Tibial artery (tissue), 4 donors: ENCODE data around the gene SMG1.
A peak's percentile ranks its signal among the peaks of the same experiment; 100 is the strongest.
"Not testable (repeated sequence)": the region's sequence is repeated elsewhere in the genome, so short reads cannot be mapped to it uniquely, and the experiment has no call there.

Experiments used
- DNase-seq, 2 donors: peaks; one replicate each; pipeline ENCODE4 v3.0.0-alpha.2; 2019
- H3K27ac ChIP-seq, 2 donors: fragments of 200-600 bp; sonication (generic) in 1 of 2; 1 replicate in 1 of 2; 2 replicates in 1 of 2; pipeline ENCODE4 v1.5.1; 2018 to 2019; ENCODE audit warnings: mild to moderate bottlenecking in 1 of 2
- H3K27me3 ChIP-seq, 2 donors: fragments of 200-600 bp; sonication (generic) in 1 of 2; one replicate each; pipeline versions ENCODE4 v1.5.1 to v1.6.0; 2016 to 2019
- H3K36me3 ChIP-seq, 3 donors: fragments of 200-600 bp; sonication (generic) in 2 of 3; one replicate each; pipeline ENCODE4 v1.5.1; 2016 to 2019; ENCODE audit warnings: mild to moderate bottlenecking in 2 of 3
- H3K4me1 ChIP-seq, 4 donors: fragments of 200-600 bp; sonication (generic) in 2 of 4; 1 replicate in 3 of 4; 2 replicates in 1 of 4; pipeline ENCODE4 v1.5.1; 2016 to 2019
- H3K4me3 ChIP-seq, 2 donors: fragments of 200-600 bp; sonication (generic) in 1 of 2; 1 replicate in 1 of 2; 2 replicates in 1 of 2; pipeline ENCODE4 v1.5.1; 2018 to 2019; ENCODE audit warnings: mild to moderate bottlenecking in 2 of 2
- H3K9me3 ChIP-seq, 3 donors: fragments of 200-600 bp; sonication (generic) in 1 of 3; one replicate each; pipeline ENCODE4 v1.5.1; 2016 to 2019
- intact Hi-C: fragments of 100-400 bp; cut with DNase I; formaldehyde crosslinking; loops from one replicate; pipeline ENCODE4 v1.15.0; 2023; ENCODE audit warnings: low total_unique reads
- TF ChIP-seq, protein P1 (sequence below), 2 experiments: fragments of 200-600 bp in 1 of 2; fragments of 450-650 bp in 1 of 2; IDR thresholded peaks; one replicate each; pipeline ENCODE4 v1.5.1; 2017 to 2019; ENCODE audit warnings: antibody characterized with exemption in 2 of 2, mild to moderate bottlenecking in 1 of 2, moderate library complexity in 1 of 2

Gene SMG1

DNA sequence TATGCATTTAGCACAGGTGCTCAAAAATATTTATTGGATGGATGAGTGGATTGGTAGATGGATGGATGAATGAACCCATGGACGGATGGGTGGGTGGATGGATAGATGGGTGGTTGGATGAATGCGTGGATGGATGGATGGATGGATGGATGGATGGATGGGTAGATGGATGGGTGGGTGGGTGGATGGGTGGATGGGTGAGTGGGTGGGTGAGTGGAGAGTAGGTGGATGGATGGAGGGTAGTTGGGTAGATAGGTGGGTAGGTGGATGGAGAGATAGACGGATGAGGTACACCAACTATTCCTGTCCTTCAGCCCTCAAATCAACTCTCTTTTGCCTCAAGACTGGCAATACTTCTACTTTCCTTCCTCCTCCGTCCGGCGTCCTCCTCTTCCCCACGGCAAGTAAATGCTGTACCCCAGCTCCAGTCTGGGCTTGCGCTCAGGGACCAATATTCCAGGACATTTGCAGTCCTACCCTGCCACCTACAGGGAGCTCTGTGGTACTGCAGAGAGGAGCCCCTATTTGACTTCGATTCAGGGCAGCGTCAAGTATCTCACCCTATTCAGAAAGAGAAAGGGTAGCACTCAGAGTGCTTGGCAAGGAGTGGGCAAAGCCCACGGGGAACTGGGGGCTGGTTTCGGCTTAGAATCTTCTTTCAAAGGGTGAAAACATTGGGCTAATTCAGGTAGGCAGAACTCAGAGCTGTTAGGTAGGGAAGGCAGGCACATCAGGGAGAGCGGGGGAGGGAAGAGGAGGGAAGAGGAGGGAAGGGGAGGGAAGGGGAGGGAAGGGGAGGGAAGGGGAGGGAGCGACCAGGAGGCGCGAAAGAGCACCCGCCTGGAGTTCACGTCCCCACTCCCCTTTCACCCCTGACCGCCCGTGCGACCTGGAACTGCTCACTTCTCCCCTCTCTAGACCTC is 166.3 kb downstream of the SMG1 start:
- H3K9me3 ChIP-seq, H3K4me3 ChIP-seq, H3K36me3 ChIP-seq, intact Hi-C loops, H3K4me1 ChIP-seq, H3K27me3 ChIP-seq, H3K27ac ChIP-seq: not testable (repeated sequence)
- peak in 1 of 2 donors; percentile 56 for DNase-seq
- TF ChIP-seq, protein P1, sequence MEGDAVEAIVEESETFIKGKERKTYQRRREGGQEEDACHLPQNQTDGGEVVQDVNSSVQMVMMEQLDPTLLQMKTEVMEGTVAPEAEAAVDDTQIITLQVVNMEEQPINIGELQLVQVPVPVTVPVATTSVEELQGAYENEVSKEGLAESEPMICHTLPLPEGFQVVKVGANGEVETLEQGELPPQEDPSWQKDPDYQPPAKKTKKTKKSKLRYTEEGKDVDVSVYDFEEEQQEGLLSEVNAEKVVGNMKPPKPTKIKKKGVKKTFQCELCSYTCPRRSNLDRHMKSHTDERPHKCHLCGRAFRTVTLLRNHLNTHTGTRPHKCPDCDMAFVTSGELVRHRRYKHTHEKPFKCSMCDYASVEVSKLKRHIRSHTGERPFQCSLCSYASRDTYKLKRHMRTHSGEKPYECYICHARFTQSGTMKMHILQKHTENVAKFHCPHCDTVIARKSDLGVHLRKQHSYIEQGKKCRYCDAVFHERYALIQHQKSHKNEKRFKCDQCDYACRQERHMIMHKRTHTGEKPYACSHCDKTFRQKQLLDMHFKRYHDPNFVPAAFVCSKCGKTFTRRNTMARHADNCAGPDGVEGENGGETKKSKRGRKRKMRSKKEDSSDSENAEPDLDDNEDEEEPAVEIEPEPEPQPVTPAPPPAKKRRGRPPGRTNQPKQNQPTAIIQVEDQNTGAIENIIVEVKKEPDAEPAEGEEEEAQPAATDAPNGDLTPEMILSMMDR (IDR thresholded peaks at IDR 0.05), result peak; percentile 55 to 56

DNA sequence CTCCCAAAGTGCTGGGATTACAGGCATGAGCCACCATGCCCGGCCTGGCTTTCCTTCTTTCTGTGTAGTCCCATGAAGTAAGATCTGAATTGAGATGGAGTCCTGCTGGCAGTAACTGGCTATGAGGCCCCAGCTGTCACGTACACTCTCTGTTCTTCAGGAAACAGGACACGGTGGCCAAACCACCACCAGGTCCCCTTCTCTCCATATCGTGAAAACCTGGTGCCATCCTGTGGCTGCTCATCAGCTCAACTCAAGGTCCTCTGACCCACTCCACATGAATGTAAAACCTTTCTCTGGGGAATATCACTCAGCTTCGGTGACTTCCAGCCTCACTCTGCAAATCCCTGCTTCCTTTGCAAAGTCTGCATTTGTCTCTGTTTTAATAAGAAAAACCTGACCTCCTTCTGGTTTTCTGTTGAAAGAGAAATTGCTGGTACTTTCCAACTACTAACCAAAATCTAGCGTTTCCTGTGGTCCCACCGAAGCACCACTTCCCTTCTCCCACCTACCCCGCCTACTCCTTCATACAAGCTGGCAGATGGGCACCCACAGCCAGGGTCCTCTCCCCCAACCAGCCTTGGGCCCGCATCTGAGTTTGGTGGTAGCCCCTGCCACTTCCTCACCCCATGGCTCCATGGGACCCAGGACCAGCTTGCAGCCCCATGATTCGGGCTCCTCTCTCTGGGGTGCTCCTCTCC is 168.1 kb downstream of the SMG1 start:
- H3K9me3 ChIP-seq, H3K27me3 ChIP-seq, H3K4me3 ChIP-seq, H3K4me1 ChIP-seq, H3K36me3 ChIP-seq, DNase-seq, H3K27ac ChIP-seq, intact Hi-C loops: not testable (repeated sequence)

DNA sequence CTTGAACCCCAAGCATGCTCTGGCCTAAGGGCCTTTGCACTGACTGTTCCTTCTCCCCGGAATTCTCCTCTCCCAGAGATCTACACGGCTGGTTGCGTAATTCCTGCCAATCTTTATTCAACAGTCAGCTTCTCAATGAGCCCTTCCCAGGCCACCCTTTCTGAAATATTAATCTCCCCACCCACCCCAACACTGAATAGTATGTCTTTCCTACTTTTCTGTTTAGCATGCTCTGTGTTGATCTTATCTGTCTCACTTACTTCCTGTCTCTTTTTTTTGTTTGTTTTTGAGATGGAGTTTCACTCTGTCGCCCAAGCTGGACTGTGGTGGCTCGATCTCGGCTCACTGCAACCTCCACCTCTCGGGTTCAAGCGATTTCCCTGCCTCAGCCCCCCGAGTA is 169.6 kb downstream of the SMG1 start:
- H3K27ac ChIP-seq, H3K4me3 ChIP-seq, H3K36me3 ChIP-seq, H3K27me3 ChIP-seq, H3K9me3 ChIP-seq, DNase-seq, H3K4me1 ChIP-seq, intact Hi-C loops: not testable (repeated sequence)
